ENCODE measurements around the gene HPGDS.

GRCh38 chr4:94354474-94354896 is 11.8 kb upstream of the HPGDS start:
- TF ChIP-seq POLR2A (IDR thresholded peaks at IDR 0.05) (no peak), CTCF (IDR thresholded peaks at IDR 0.05) (no peak), POLR2AphosphoS5 (IDR thresholded peaks at IDR 0.05) (no peak), EP300 (IDR thresholded peaks at IDR 0.05) (no peak)
